BJ (cell line): ENCODE data around the gene CDH22. TPM values are rescaled to one million over a fixed set of nuclear protein-coding genes. Genes with fewer than 3 reads are reported as not detected.

ENCODE experiments used
- CTCF ChIA-PET: fragments of 350-600 bp; formaldehyde crosslinking; extraction: SDS; loops from one replicate; lab custom pipeline; 2021; ENCODE audit warnings: antibody characterized with exemption, inconsistent platforms; lab: Yijun Ruan, JAX
- POLR2A ChIA-PET: fragments of 300-600 bp; sonication (Branson Sonifier 250); formaldehyde crosslinking; extraction: SDS; loops from one replicate; lab custom pipeline; 2021; ENCODE audit warnings: antibody characterized with exemption; lab: Charles Lee
- DNase-seq: peaks from one replicate; pipeline ENCODE4 v3.0.0-alpha.2; 2011; ENCODE audit warnings: low read depth
- H3K27me3 ChIP-seq: 2 replicates; pipeline ENCODE4 v1.6.0; 2011; ENCODE audit warnings: low read length; ENCODE audit not compliant: control insufficient read depth, insufficient read depth
- H3K36me3 ChIP-seq: 2 replicates; pipeline ENCODE4 v1.5.1; 2011; ENCODE audit warnings: low read length; ENCODE audit not compliant: control insufficient read depth, insufficient read depth
- H3K4me3 ChIP-seq: 2 replicates; pipeline ENCODE4 v1.5.1; 2011; ENCODE audit warnings: low read depth, mild to moderate bottlenecking, control low read depth, low read length
- polyA plus RNA-seq: library from polyadenylated mRNA; depleted of rRNA; stranded (reverse); fragments of >200 nt; gene quantifications from 2 replicates; pipeline ENCODE4 v1.2.3, GENCODE V29; 2011
- TF ChIP-seq, protein P1 (sequence below): IDR thresholded peaks from 2 replicates; pipeline ENCODE4 v1.5.1; 2011; ENCODE audit warnings: low read depth, mild to moderate bottlenecking, control low read depth, inconsistent platforms, low read length, moderate library complexity; ENCODE audit not compliant: insufficient read depth

CDH22 gene
- polyA plus RNA-seq, 1 experiment, result not detected

DNA sequence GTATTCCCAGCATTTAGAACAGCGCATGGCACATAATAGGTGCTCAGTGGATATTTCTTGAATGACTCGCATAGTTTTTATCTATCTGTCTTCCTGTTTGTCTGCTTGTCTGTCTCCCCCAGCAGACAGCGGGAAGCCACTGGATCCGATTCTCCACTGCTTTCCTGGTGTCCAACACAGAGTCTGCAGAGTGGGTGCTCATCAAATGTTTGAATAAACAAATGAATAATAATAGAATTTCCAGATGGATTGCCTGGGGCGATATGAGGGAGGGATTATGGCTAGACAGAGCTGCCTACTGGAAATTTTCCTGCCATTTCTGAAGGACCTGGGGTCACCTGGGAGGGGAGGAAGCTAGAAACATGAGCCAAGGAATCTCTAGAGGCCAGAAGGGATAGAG lies 18.9 kb downstream of the CDH22 start:
- ChIA-PET POLR2A (no interaction called here), CTCF (interaction anchor here (1.3 kb wide), 1 partner anchor 18 kb away, joined by 4 read pairs; no protein-coding TSS in a partner anchor)
- no peak for DNase-seq
- peaks cover 2% of the 10 kb centered on the region; the same call in 1 of the 2 replicates for H3K27me3 ChIP-seq
- no peak overlapping the region for H3K4me3 ChIP-seq
- TF ChIP-seq, protein P1, sequence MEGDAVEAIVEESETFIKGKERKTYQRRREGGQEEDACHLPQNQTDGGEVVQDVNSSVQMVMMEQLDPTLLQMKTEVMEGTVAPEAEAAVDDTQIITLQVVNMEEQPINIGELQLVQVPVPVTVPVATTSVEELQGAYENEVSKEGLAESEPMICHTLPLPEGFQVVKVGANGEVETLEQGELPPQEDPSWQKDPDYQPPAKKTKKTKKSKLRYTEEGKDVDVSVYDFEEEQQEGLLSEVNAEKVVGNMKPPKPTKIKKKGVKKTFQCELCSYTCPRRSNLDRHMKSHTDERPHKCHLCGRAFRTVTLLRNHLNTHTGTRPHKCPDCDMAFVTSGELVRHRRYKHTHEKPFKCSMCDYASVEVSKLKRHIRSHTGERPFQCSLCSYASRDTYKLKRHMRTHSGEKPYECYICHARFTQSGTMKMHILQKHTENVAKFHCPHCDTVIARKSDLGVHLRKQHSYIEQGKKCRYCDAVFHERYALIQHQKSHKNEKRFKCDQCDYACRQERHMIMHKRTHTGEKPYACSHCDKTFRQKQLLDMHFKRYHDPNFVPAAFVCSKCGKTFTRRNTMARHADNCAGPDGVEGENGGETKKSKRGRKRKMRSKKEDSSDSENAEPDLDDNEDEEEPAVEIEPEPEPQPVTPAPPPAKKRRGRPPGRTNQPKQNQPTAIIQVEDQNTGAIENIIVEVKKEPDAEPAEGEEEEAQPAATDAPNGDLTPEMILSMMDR, result no peak
- no peaks in the 10 kb centered on the region for H3K36me3 ChIP-seq

DNA sequence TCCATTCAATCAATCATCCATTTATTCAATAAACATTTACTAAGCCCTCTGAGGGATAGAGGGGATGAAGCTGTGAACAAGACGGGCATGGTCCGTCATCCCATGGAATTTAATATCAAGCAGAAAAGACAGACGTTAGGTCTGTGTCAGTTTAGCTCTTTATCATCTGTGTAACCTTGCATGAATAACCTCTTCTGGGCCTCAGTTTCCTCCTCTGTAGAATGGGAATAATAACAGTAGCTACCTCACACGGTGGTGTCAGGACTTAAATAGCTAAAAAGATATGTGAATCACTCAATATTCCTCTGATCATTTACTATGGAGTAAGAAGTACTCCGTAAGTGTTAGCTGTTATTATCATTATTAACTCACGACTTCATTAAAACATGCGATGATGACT lies 21.3 kb downstream of the CDH22 start:
- Histone ChIP-seq H3K4me3 (no peak overlapping the region), H3K36me3 (no peaks in the 10 kb centered on the region), H3K27me3 (peaks cover 2% of the 10 kb centered on the region; the same call in 1 of the 2 replicates)
- DNase-seq, result no peak
- CTCF ChIA-PET, result interaction anchor here (1.2 to 1.3 kb wide), 2 partner anchors 12 to 20 kb away, joined by 4 to 5 read pairs; no protein-coding TSS in a partner anchor
- POLR2A ChIA-PET, result no interaction called here
- TF ChIP-seq, protein P1, result no peak

DNA sequence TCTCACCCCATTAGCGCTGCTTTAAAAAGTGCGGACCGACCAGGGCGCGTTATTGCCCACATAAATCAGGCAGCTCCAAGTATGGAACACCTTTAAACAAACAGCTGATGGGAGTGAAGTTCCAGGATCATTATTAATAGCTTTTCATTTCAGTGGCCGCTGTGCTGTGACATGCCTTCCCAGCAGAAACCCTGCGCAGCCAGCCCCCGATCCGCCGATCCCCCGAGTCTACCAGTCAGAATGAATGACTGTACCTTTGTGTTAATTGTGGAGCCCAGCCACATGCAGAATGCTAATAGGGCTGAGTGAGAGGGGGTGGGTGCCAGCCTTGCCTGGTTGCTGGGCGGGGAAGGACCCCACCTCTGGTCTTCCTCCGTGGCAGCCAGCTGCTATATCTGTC lies 21.9 kb downstream of the CDH22 start:
- Histone ChIP-seq H3K27me3 (peaks cover 2% of the 10 kb centered on the region; the same call in 1 of the 2 replicates), H3K36me3 (no peaks in the 10 kb centered on the region), H3K4me3 (no peak overlapping the region)
- no peak for DNase-seq
- TF ChIP-seq, protein P1, result no peak
- ChIA-PET CTCF (interaction anchor here (1.3 kb wide), 1 partner anchor 13 kb away, joined by 5 read pairs; no protein-coding TSS in a partner anchor), POLR2A (no interaction called here)

DNA sequence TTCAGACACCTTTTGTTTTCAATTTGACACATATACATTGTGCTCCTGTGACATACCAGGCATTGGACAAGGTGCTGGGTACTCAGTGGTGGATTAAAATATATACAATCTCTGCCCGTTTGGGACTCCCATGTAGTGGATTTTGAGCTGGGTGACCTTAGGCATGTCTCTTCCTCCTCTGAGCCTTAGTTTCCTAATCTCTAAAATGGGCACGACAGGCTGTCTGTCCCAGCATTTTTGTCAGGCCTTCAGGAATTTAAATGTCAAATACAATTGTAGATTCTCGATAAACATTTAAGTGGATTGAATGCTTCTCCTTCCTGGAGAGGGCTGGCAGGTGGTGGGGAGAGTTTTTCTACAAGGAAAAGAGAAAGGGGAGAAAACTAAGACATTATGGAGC lies 22.6 kb downstream of the CDH22 start:
- POLR2A ChIA-PET, result no interaction called here
- no peaks in the 10 kb centered on the region for H3K36me3 ChIP-seq
- no peak for DNase-seq
- peaks cover 2% of the 10 kb centered on the region; the same call in 1 of the 2 replicates for H3K27me3 ChIP-seq
- TF ChIP-seq, protein P1, result no peak
- CTCF ChIA-PET, result no interaction called here
- H3K4me3 ChIP-seq, result no peak overlapping the region

DNA sequence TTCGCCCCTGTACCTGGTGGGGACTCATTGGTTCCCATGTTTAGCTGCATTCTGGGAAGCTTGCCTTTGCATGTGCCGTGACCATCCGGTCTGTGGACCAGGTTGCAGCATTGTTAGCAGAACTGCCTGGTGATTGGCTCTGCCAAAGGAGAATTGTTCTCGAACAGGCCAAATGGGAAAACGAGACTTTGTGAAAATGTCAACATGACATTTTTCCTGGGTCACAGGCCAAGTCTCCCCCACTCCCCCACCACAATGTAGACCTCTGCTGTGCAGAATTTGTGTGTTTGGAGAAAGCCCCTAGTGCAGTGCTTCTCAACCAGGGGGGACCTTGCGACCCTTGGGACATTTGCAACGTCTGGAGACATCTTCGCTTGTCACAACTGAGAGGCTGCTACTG lies 23.2 kb downstream of the CDH22 start:
- CTCF ChIA-PET, result no interaction called here
- peaks cover 2% of the 10 kb centered on the region; the same call in 1 of the 2 replicates for H3K27me3 ChIP-seq

More for the DNA sequence above, 23.2 kb downstream of the CDH22 start:
- no peak overlapping the region for H3K4me3 ChIP-seq
- DNase-seq, result no peak
- H3K36me3 ChIP-seq, result no peaks in the 10 kb centered on the region
- POLR2A ChIA-PET, result no interaction called here
- TF ChIP-seq, protein P1, result no peak
